Pulmonary artery endothelial cell (primary cell): ENCODE data around the gene SLC13A5. TPM values are rescaled to one million over a fixed set of nuclear protein-coding genes. Genes with fewer than 3 reads are reported as not detected.
"Not testable (repeated sequence)": the region's sequence is repeated elsewhere in the genome, so short reads cannot be mapped to it uniquely, and the experiment has no call there.

ENCODE experiments used
- DNase-seq: peaks from one replicate; pipeline ENCODE4 v3.0.0-alpha.2; 2011; ENCODE audit warnings: low read depth, low spot score
- total RNA-seq: library from RNA; depleted of rRNA; stranded (reverse); fragments of >200 nt; gene quantifications from 2 replicates; pipeline ENCODE4 v1.2.3, GENCODE V29; 2014

Gene SLC13A5
- total RNA-seq, 1 donor from 2014 or later: not detected

- no peak for DNase-seq
Observed at GRCh38 chr17:6666557-6666956, 46.6 kb downstream of the SLC13A5 start.

- peak; percentile 39 for DNase-seq
Observed at GRCh38 chr17:6666077-6666521, 47.1 kb downstream of the SLC13A5 start.

- DNase-seq: not testable (repeated sequence)
Observed at GRCh38 chr17:6663200-6663599, 50.0 kb downstream of the SLC13A5 start.

- DNase-seq: no peak
Observed at GRCh38 chr17:6661464-6661848, 51.7 kb downstream of the SLC13A5 start.

GRCh38 chr17:6660805-6661463 lies 52.2 kb downstream of the SLC13A5 start:
- DNase-seq: no peak

- DNase-seq: no peak
Observed at GRCh38 chr17:6660101-6660500, 53.1 kb downstream of the SLC13A5 start.

- DNase-seq: not testable (repeated sequence)
Observed at GRCh38 chr17:6658411-6658810, 54.8 kb downstream of the SLC13A5 start.

- no peak for DNase-seq
Observed at GRCh38 chr17:6657633-6658287, 55.4 kb downstream of the SLC13A5 start.

- DNase-seq: not testable (repeated sequence)
Observed at GRCh38 chr17:6656797-6657632, 56.2 kb downstream of the SLC13A5 start.

- DNase-seq: not testable (repeated sequence)
Observed at GRCh38 chr17:6655732-6656361, 57.3 kb downstream of the SLC13A5 start.

GRCh38 chr17:6654841-6655731 lies 58.1 kb downstream of the SLC13A5 start:
- DNase-seq: no peak

GRCh38 chr17:6651919-6652452 lies 61.2 kb downstream of the SLC13A5 start:
- no peak for DNase-seq

- DNase-seq: peak; percentile 52
Observed at GRCh38 chr17:6651354-6651918, 61.7 kb downstream of the SLC13A5 start, which contains the start of the genes C17orf100 and MED31. C17orf100 (plus strand) TSS chr17:6651762; CDS start chr17:6651914, 152 bp downstream. MED31 (minus strand) TSS chr17:6651605; CDS start chr17:6651528, 77 bp downstream.

- DNase-seq: no peak
Observed at GRCh38 chr17:6648181-6648580, 65.0 kb downstream of the SLC13A5 start.

- no peak for DNase-seq
Observed at GRCh38 chr17:6643451-6644125, 69.6 kb downstream of the SLC13A5 start.

GRCh38 chr17:6642592-6642991 lies 70.6 kb downstream of the SLC13A5 start:
- DNase-seq: no peak

GRCh38 chr17:6641247-6641863 lies 71.8 kb downstream of the SLC13A5 start:
- DNase-seq: no peak

GRCh38 chr17:6640536-6641246 lies 72.5 kb downstream of the SLC13A5 start, which contains the start of the genes KIAA0753 and TXNDC17:
KIAA0753 (minus strand) TSS chr17:6640711; CDS start chr17:6635103, 5,608 bp downstream.
TXNDC17 (plus strand) TSS chr17:6641060; CDS start chr17:6641083, 23 bp downstream.
- DNase-seq: peak; percentile 74
